Measurements from ENCODE around the gene CNTNAP2.
"Not testable (repeated sequence)": the region's sequence is repeated elsewhere in the genome, so short reads cannot be mapped to it uniquely, and the experiment has no call there.

The CNTNAP2 gene

DNA sequence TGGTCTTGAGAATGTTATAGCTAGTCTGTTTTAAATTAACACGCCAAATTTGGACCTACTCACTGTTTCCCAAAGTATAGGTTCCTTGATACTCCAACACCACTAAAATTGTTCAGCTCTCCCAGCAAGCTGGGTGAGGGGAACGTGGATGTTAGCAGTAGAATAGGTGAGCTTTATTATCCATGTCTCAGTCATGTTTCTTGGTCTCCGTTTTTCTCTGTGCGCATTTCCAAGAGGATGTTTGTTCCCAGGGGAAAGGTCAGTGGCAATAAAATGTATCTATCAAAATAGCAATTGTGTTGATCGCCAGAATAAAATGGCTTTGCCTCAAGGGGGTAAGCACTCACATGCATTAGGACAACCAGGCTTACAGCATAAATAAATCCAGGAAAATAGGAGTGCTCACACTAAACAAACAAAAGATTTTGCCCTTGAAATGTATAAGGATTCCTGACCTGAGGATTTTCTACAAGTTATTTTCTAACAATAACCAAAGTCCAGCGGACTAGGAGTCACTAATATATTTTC lies 2286.9 kb downstream of the CNTNAP2 start:
- Histone ChIP-seq H3K4me1 (ENCODE audit: control insufficient read depth, insufficient read depth, low read length) (no peaks in the 10 kb centered on the region), H3K27ac (ENCODE audit: low read depth, low read length) (no peak overlapping the region), H3K36me3 (ENCODE audit: control insufficient read depth, insufficient read depth, low read length) (no peaks in the 10 kb centered on the region), H3K4me3 (ENCODE audit: low read length) (no peak overlapping the region), H3K27me3 (ENCODE audit: control insufficient read depth, insufficient read depth, low read length) (no peaks in the 10 kb centered on the region), H3K9ac (ENCODE audit: low read length) (no peak overlapping the region)

DNA sequence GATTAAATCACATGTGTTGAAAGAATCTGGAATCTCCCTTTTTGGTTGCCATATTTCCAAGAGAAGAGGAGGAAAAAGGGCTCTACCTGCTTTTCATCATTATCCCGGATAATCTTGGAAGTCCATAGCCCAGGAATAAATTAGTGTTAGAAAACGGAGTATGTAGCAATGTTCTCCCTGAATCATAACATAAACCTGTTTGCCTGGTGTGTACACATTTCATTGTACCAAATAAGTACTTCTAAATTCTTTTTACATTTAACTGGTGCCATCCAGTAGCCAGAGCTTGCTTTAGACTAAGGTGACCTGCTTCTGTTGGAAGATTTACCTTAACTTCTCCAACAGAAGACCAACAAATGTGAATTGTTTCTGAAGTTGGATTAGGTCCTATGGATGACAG lies 2291.7 kb downstream of the CNTNAP2 start:
- Histone ChIP-seq H3K27me3 (ENCODE audit: control insufficient read depth, insufficient read depth, low read length) (no peaks in the 10 kb centered on the region), H3K36me3 (ENCODE audit: control insufficient read depth, insufficient read depth, low read length) (no peaks in the 10 kb centered on the region)

DNA sequence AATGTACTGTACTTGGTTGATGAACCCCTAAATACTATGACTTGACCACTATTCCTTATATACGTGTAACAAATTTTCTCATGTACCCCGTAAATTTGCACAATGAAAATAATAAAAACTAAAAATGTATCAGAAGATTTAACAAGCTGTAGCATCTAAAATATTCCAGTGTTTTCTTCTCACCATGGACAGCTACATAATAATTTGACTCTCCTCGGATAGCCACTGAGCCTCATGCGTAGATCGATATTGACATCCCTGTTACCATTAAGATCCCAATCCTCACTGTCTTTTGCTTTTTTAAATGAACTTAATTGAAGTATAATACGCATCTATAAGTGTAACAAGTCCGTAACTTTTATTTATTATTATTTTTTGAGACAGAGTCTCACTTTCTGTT lies 2294.3 kb downstream of the CNTNAP2 start:
- H3K36me3 ChIP-seq (ENCODE audit: control insufficient read depth, insufficient read depth, low read length), result no peaks in the 10 kb centered on the region
- no peaks in the 10 kb centered on the region for H3K4me1 ChIP-seq (ENCODE audit: control insufficient read depth, insufficient read depth, low read length)
- H3K27ac ChIP-seq (ENCODE audit: low read depth, low read length), result no peak overlapping the region
- H3K27me3 ChIP-seq (ENCODE audit: control insufficient read depth, insufficient read depth, low read length), result no peaks in the 10 kb centered on the region
- H3K4me3 ChIP-seq (ENCODE audit: low read length), result no peak overlapping the region
- H3K9ac ChIP-seq (ENCODE audit: low read length), result no peak overlapping the region

More for the DNA sequence above, 2291.7 kb downstream of the CNTNAP2 start:
- no peak overlapping the region for H3K4me3 ChIP-seq (ENCODE audit: low read length)
- no peak overlapping the region for H3K27ac ChIP-seq (ENCODE audit: low read depth, low read length)
- no peak overlapping the region for H3K9ac ChIP-seq (ENCODE audit: low read length)
- no peaks in the 10 kb centered on the region for H3K4me1 ChIP-seq (ENCODE audit: control insufficient read depth, insufficient read depth, low read length)

DNA sequence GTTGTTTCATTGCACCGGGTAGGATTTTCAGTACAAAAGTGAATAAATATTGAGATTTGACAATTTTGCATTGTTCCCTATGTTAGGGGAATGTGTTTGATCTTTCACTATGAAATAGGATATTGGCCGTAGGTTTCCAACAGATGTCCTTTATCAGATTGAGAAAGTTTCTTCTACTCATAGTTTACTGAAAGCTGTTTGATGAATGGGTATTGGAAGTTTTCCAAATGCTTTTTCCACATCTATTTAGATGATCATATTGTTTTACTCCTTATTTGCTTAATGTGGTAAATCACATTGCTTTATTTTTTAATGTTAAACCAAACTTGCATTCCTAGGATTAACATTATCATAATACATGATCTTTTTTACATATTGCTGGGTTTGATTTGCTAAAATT lies 2296.1 kb downstream of the CNTNAP2 start:
- Histone ChIP-seq H3K9ac (ENCODE audit: low read length) (no peak overlapping the region), H3K27me3 (ENCODE audit: control insufficient read depth, insufficient read depth, low read length) (no peaks in the 10 kb centered on the region), H3K4me1 (ENCODE audit: control insufficient read depth, insufficient read depth, low read length) (no peaks in the 10 kb centered on the region), H3K4me3 (ENCODE audit: low read length) (no peak overlapping the region), H3K27ac (ENCODE audit: low read depth, low read length) (no peak overlapping the region), H3K36me3 (ENCODE audit: control insufficient read depth, insufficient read depth, low read length) (no peaks in the 10 kb centered on the region)

DNA sequence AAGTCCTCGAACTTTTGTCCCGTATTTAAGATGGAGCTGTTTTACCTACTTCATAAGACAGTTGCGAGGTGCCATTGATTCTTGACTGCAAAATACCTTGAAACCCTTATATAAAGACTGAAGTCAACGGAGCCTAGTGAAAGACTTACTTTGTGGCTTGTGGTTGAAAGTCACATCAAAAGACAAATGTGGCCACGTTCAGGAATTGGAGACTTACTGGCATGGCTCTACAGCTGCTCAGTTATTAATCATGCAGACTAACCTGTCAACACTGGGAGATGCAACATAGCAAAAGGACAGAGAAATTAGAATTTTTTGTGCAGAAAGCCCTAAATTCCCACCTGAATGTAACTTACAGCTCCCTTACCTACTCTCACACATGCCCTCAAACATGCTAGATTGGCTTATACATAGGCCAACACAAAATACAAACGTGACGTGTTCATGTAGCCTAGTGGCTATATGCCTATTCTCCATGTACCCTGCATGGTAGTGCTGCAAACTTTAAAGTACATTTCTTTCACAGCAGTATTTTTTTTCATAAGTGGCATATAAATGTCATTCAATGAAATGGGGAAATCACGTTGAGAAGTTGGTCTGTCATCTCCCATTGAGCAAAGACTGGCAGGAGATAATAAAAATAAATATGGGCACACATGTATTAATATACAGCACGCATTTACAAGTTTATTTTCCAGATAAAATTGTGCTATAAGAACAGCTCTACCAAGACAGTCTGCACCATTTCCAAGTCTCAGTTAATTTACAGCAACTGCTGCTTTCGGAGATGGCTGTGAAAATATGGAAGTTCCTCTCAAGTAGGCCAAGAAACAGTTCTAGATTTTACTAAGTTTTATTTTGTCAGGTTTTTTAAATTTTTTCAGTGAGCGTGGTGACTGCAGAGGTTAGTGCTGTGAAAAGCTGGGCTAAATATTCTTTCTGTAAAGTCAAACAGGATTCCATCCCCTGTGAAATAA lies 2303.5 kb downstream of the CNTNAP2 start:
- no peaks in the 10 kb centered on the region for H3K27me3 ChIP-seq (ENCODE audit: control insufficient read depth, insufficient read depth, low read length)
- H3K9ac ChIP-seq (ENCODE audit: low read length), result no peak overlapping the region
- no peak overlapping the region for H3K27ac ChIP-seq (ENCODE audit: low read depth, low read length)
- no peaks in the 10 kb centered on the region for H3K36me3 ChIP-seq (ENCODE audit: control insufficient read depth, insufficient read depth, low read length)
- H3K4me1 ChIP-seq (ENCODE audit: control insufficient read depth, insufficient read depth, low read length), result no peaks in the 10 kb centered on the region
- no peak overlapping the region for H3K4me3 ChIP-seq (ENCODE audit: low read length)

DNA sequence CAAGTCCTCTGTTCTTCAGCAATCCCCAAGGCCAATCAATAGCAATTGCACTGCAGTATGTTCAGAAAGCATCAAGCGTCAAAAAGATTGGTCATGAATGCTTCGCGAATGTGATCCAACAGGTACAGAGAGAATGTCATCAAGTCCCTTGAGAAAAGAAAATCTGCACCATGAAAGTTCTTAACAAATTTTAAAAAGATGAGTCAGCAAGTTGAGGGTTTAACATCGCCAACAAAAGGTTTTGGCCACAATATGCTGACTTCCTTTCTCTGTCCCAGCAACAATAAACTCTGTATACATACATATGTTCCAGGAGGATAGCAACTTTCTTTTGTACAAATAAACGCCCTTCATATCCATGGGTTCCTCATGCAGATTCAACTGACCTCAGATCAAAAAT lies 2305.4 kb downstream of the CNTNAP2 start:
- Histone ChIP-seq H3K36me3 (ENCODE audit: control insufficient read depth, insufficient read depth, low read length) (no peaks in the 10 kb centered on the region), H3K27ac (ENCODE audit: low read depth, low read length) (no peak overlapping the region), H3K4me3 (ENCODE audit: low read length) (no peak overlapping the region), H3K4me1 (ENCODE audit: control insufficient read depth, insufficient read depth, low read length) (no peaks in the 10 kb centered on the region), H3K27me3 (ENCODE audit: control insufficient read depth, insufficient read depth, low read length) (no peaks in the 10 kb centered on the region), H3K9ac (ENCODE audit: low read length) (no peak overlapping the region)

DNA sequence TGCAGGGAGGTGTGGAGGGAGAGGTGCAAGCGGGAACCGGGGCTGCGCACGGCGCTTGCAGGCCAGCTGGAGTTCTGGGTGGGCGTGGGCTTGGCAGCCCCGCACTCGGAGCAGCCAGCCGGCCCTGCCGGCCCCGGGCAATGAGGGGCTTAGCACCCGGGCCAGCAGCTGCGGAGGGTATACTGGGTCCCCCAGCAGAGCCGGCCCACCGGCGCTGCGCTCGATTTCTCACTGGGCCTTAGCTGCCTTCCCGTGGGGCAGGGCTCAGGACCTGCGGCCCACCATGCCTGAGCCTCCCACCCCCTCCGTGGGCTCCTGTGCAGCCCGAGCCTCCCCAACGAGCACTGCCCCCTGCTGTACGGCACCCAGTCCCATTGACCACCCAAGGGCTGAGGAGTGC lies 2309.8 kb downstream of the CNTNAP2 start:
- H3K4me3 ChIP-seq (ENCODE audit: low read length); H3K4me1 ChIP-seq (ENCODE audit: control insufficient read depth, insufficient read depth, low read length); H3K27me3 ChIP-seq (ENCODE audit: control insufficient read depth, insufficient read depth, low read length); H3K27ac ChIP-seq (ENCODE audit: low read depth, low read length); H3K9ac ChIP-seq (ENCODE audit: low read length); H3K36me3 ChIP-seq (ENCODE audit: control insufficient read depth, insufficient read depth, low read length): not testable (repeated sequence)

DNA sequence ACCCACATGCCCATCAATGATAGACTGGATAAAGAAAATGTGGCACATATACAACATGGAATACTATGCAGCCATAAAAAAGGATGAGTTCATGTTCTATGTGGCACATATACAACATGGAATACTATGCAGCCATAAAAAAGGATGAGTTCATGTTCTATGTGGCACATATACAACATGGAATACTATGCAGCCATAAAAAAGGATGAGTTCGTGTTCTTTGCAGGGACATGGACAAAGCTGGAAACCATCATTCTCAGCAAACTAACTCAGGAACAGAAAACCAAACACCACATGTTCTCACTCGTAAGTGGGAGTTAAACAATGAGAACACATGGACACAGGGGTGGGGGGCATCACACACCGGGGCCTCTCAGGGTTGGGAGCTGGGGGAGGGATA lies 2314.1 kb downstream of the CNTNAP2 start:
- not testable (repeated sequence) for H3K4me1 ChIP-seq (ENCODE audit: control insufficient read depth, insufficient read depth, low read length); H3K27me3 ChIP-seq (ENCODE audit: control insufficient read depth, insufficient read depth, low read length); H3K36me3 ChIP-seq (ENCODE audit: control insufficient read depth, insufficient read depth, low read length); H3K4me3 ChIP-seq (ENCODE audit: low read length); H3K27ac ChIP-seq (ENCODE audit: low read depth, low read length); H3K9ac ChIP-seq (ENCODE audit: low read length)

DNA sequence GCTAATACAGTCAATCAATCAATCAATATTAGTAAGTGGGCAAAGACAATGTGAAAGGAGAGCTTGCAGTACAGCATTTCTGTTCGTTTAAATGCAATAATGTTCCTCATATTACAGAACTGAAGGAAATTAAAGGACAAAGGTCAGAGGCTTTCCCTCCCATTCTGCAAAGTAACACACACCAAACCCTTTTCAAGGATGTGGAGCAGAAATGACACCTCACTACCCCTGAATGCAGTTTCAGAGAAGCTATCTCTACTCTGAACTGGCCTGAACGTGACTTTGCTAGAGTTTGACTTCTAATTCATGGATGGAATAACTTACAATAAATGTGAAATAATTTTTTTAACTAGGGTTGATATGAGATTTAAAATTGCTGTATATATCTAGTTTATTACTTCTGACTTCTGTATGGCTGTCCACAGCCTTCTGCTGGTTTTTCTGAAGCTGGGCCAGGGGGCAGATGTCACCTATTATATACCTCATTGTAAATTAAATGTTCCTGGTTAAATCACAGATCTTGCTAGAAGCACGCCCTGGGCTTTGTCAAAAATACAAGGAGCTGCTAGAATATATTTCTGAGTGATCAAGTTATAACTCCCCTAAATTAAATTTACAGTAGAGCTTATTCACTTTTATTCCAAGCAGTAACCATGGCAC lies 2317.1 kb downstream of the CNTNAP2 start:
- no peaks in the 10 kb centered on the region for H3K27me3 ChIP-seq (ENCODE audit: control insufficient read depth, insufficient read depth, low read length)
- H3K4me1 ChIP-seq (ENCODE audit: control insufficient read depth, insufficient read depth, low read length), result no peaks in the 10 kb centered on the region
- no peak overlapping the region for H3K4me3 ChIP-seq (ENCODE audit: low read length)
- H3K27ac ChIP-seq (ENCODE audit: low read depth, low read length), result no peak overlapping the region
- no peak overlapping the region for H3K9ac ChIP-seq (ENCODE audit: low read length)
- no peaks in the 10 kb centered on the region for H3K36me3 ChIP-seq (ENCODE audit: control insufficient read depth, insufficient read depth, low read length)

DNA sequence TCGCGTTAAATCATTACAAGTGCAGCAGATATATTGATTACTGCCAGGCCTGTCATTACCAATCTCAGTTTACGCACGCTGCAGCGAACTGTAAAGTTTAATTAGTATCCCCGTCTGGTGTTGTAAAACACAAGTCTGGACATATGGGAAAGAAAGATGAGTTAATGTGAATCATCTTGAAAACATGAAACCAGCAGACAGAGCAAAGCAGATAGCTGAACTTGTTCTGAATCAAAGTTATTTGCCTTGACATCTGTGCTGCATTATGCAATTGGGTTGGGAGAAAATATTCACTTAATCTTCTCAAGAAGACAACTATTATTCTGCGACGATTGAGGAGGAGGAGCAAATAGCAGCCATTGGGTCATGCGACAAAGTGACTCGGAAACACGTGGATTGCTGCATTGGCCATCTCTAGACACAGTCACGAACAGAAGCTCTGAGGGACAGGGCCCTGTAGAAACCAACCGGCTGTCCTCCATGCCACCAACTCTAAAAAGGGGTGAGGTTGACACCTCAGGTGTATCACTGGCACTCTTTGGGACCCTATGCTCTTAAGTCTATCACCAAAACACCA lies 2317.7 kb downstream of the CNTNAP2 start:
- Histone ChIP-seq H3K27ac (ENCODE audit: low read depth, low read length) (no peak overlapping the region), H3K9ac (ENCODE audit: low read length) (no peak overlapping the region), H3K27me3 (ENCODE audit: control insufficient read depth, insufficient read depth, low read length) (no peaks in the 10 kb centered on the region), H3K36me3 (ENCODE audit: control insufficient read depth, insufficient read depth, low read length) (no peaks in the 10 kb centered on the region), H3K4me1 (ENCODE audit: control insufficient read depth, insufficient read depth, low read length) (no peaks in the 10 kb centered on the region), H3K4me3 (ENCODE audit: low read length) (no peak overlapping the region)

DNA sequence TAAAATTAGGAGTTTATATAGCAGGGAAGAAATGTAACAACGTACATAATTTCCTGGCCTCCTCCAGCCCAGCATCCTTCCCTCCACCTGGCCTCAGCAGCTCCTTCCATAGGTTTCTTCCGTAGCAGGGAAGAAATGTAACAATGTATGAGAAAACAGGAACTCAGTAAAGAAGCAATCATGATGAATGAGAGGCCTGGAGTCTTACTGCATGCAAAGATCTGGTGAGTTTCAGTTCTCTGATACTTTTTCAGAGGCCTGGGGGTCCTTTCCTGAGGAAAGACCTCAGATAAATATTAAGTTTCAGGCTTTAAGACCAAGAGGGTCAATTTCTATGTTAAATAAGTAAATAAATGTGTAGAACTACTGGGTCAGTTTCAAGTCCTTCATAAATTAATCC lies 2318.3 kb downstream of the CNTNAP2 start:
- no peaks in the 10 kb centered on the region for H3K27me3 ChIP-seq (ENCODE audit: control insufficient read depth, insufficient read depth, low read length)
- no peak overlapping the region for H3K4me3 ChIP-seq (ENCODE audit: low read length)
- no peaks in the 10 kb centered on the region for H3K4me1 ChIP-seq (ENCODE audit: control insufficient read depth, insufficient read depth, low read length)
- no peak overlapping the region for H3K9ac ChIP-seq (ENCODE audit: low read length)
- no peaks in the 10 kb centered on the region for H3K36me3 ChIP-seq (ENCODE audit: control insufficient read depth, insufficient read depth, low read length)
- H3K27ac ChIP-seq (ENCODE audit: low read depth, low read length), result no peak overlapping the region

DNA sequence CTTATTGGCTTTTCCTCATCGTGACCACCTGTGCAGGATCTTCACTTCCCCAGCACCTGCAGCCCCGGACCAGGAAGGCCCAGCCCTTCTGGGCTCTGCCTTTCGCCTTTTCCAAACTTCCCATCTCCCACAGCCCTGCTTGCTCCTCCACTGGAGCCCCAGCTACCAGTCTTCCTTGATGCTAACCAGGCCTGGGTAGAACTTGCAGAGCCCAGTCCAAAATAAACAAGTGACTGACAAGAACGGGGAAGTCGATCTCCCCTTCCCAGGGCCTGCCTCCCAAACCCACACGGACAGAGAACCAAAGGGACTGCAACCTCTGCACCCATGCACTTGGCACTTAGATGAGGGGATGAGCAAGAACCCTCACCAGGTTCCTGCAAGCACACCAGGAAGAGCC lies 2319.1 kb downstream of the CNTNAP2 start:
- no peaks in the 10 kb centered on the region for H3K4me1 ChIP-seq (ENCODE audit: control insufficient read depth, insufficient read depth, low read length)
- H3K36me3 ChIP-seq (ENCODE audit: control insufficient read depth, insufficient read depth, low read length), result no peaks in the 10 kb centered on the region
- H3K9ac ChIP-seq (ENCODE audit: low read length), result no peak overlapping the region
- no peaks in the 10 kb centered on the region for H3K27me3 ChIP-seq (ENCODE audit: control insufficient read depth, insufficient read depth, low read length)
- no peak overlapping the region for H3K27ac ChIP-seq (ENCODE audit: low read depth, low read length)
- H3K4me3 ChIP-seq (ENCODE audit: low read length), result no peak overlapping the region
